Mesothelial cell of epicardium (in vitro differentiated cells): Measurements from ENCODE around the gene MAK. TPM values are rescaled to one million over a fixed set of nuclear protein-coding genes. Genes with fewer than 3 reads are reported as not detected.
"Not testable (repeated sequence)": the region's sequence is repeated elsewhere in the genome, so short reads cannot be mapped to it uniquely, and the experiment has no call there.

ENCODE experiments used
- DNase-seq, 2 experiments: peaks; one replicate each; pipeline ENCODE4 v3.0.0; 2021; ENCODE audit warnings: low spot score in 2 of 2; ENCODE audit not compliant: unreplicated experiment in 2 of 2
- H3K27ac Mint-ChIP-seq: 2 replicates; pipeline ENCODE4 v1.8.0; 2021; ENCODE audit warnings: mixed read lengths
- H3K27me3 Mint-ChIP-seq: 2 replicates; pipeline ENCODE4 v1.8.0; 2021; ENCODE audit warnings: low read depth, mixed read lengths
- H3K36me3 Mint-ChIP-seq: 2 replicates; pipeline ENCODE4 v1.8.0; 2021; ENCODE audit warnings: mixed read lengths
- H3K4me1 Mint-ChIP-seq: 2 replicates; pipeline ENCODE4 v1.8.0; 2021; ENCODE audit warnings: mixed read lengths
- H3K4me3 Mint-ChIP-seq: 2 replicates; pipeline ENCODE4 v1.8.0; 2021; ENCODE audit warnings: mild to moderate bottlenecking, moderate library complexity, mixed read lengths
- H3K9me3 Mint-ChIP-seq: 2 replicates; pipeline ENCODE4 v1.8.0; 2021; ENCODE audit warnings: mixed read lengths
- CTCF ChIP-seq: fragments of 200-600 bp; sonication (generic); IDR thresholded peaks from one replicate; pipeline ENCODE4 v1.5.0; 2021; ENCODE audit warnings: antibody characterized with exemption; ENCODE audit not compliant: unreplicated experiment
- total RNA-seq: library from RNA; stranded (reverse); gene quantifications from 3 replicates; pipeline ENCODE4 v1.2.1, GENCODE V29; 2021

Gene MAK
- total RNA-seq, 1 donor from 2014 or later: 0.25 TPM

- peaks cover 10% of the 10 kb centered on the region for H3K4me1 Mint-ChIP-seq
- H3K36me3 Mint-ChIP-seq: no peaks in the 10 kb centered on the region
- H3K27me3 Mint-ChIP-seq: peaks cover 84% of the 10 kb centered on the region
- H3K4me3 Mint-ChIP-seq: peak overlapping the region; percentile 49
- no peaks in the 10 kb centered on the region for H3K9me3 Mint-ChIP-seq
- H3K27ac Mint-ChIP-seq: no peak overlapping the region
- no peak for DNase-seq
- TF ChIP-seq CTCF: no peak
These were observed 44.4 kb upstream of the MAK start for GRCh38 chr6:10882657-10883171.

DNA sequence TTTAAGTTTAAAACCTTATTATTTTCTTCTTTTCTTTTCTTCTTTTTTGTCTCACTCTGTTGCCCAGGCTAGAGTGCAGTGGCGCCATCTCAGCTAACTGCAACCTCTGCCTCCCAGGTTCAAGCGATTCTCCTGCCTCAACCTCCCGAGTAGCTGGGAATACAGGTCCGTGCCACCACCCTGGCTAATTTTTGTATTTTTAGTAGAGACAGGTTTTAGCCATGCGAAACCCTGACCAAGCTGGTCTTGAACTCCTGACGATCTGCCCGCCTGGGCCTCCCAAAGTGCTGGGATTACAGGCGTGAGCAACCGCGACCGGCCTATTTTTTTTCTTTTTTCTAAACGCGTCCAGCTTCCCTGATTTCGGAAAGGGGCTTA lies 43.9 kb upstream of the MAK start:
- not testable (repeated sequence) for H3K9me3 Mint-ChIP-seq, H3K4me1 Mint-ChIP-seq, H3K27ac Mint-ChIP-seq, H3K4me3 Mint-ChIP-seq, H3K36me3 Mint-ChIP-seq, DNase-seq
- peaks cover 87% of the 10 kb centered on the region for H3K27me3 Mint-ChIP-seq

DNA sequence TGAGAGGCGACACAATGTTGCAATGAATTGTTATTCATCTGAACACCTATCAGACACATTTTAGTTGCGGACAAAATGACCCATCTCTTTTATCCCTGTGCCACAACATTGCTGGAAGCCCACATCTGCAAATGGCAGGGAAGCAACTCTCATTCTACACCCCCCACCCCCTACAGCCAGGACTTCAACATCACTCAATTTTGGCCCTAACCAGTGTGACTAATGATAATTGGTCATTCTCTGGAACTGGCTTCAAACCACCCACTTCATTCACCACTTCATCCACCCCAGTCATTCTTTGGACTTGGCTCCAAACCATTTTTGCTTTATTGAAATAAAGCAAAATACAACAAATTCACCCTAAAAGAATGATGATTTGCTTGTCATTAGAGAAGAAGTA lies 42.0 kb upstream of the MAK start:
- Mint-ChIP-seq H3K27ac (no peak overlapping the region), H3K36me3 (no peaks in the 10 kb centered on the region), H3K4me1 (peaks cover 5% of the 10 kb centered on the region), H3K4me3 (no peak overlapping the region), H3K9me3 (no peaks in the 10 kb centered on the region), H3K27me3 (peaks cover 77% of the 10 kb centered on the region)
- DNase-seq: no peak
- TF ChIP-seq CTCF: no peak

GRCh38 chr6:10877871-10878270 lies 39.5 kb upstream of the MAK start:
- Mint-ChIP-seq H3K27ac (no peak overlapping the region), H3K36me3 (no peaks in the 10 kb centered on the region), H3K4me3 (no peak overlapping the region), H3K9me3 (no peaks in the 10 kb centered on the region), H3K4me1 (peaks cover 10% of the 10 kb centered on the region), H3K27me3 (peaks cover 55% of the 10 kb centered on the region)
- no peak for TF ChIP-seq CTCF
- DNase-seq: no peak

DNA sequence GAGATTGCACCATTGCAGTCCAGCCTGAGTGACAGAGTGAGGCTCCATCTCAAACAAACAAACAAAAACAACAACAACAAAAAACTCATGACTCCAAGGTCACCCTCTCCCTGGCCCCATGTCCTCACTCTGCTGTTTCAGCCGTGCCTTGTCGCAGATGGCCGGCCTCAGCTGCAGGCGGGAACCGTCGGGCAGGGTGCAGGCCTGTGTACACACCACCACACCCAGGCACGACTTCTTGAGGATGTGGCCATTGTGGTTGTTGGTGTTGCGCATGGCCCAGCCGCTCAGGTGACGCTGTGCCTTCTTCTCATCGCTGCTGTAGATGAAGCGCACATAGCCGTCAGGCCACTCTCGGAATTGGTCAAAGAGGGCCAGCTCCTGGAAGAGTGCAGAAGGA lies 38.7 kb upstream of the MAK start:
- peaks cover 46% of the 10 kb centered on the region for H3K27me3 Mint-ChIP-seq

GRCh38 chr6:10875026-10875425 lies 36.7 kb upstream of the MAK start:
- no peak for TF ChIP-seq CTCF
- Mint-ChIP-seq H3K27ac (no peak overlapping the region), H3K27me3 (peaks cover 26% of the 10 kb centered on the region), H3K9me3 (no peaks in the 10 kb centered on the region), H3K4me1 (peaks cover 5% of the 10 kb centered on the region), H3K36me3 (no peaks in the 10 kb centered on the region), H3K4me3 (no peak overlapping the region)
- no peak for DNase-seq

More for the DNA sequence above, 38.7 kb upstream of the MAK start:
- no peak for TF ChIP-seq CTCF
- Mint-ChIP-seq H3K36me3 (no peaks in the 10 kb centered on the region), H3K4me1 (peaks cover 7% of the 10 kb centered on the region), H3K27ac (no peak overlapping the region), H3K4me3 (no peak overlapping the region), H3K9me3 (no peaks in the 10 kb centered on the region)
- DNase-seq: no peak
